Ovary (tissue), 9 donors: Measurements from ENCODE around the gene AIPL1. TPM values are rescaled to one million over a fixed set of nuclear protein-coding genes. Genes with fewer than 3 reads are reported as not detected.

Source experiments
- DNase-seq, 5 donors: peaks; one replicate each; pipeline ENCODE4 v3.0.0-alpha.2; 2019 to 2020
- H3K27ac ChIP-seq, 2 donors: fragments of 200-600 bp; one replicate each; pipeline versions ENCODE4 v1.5.1 to v1.8.0; 2019 to 2022
- H3K27me3 ChIP-seq: fragments of 200-600 bp; one replicate; pipeline ENCODE4 v1.8.0; 2022
- H3K36me3 ChIP-seq: fragments of 200-600 bp; sonication (generic); one replicate; pipeline ENCODE4 v1.5.1; 2019
- H3K4me1 ChIP-seq: one replicate; pipeline ENCODE4 v1.8.1; 2013; ENCODE audit warnings: mild to moderate bottlenecking, moderate library complexity; ENCODE audit not compliant: insufficient read depth
- H3K4me3 ChIP-seq: fragments of 200-600 bp; sonication (generic); one replicate; pipeline ENCODE4 v1.5.1; 2017
- H3K9me3 ChIP-seq, 2 donors: fragments of 200-600 bp in 1 of 2; sonication (generic) in 1 of 2; one replicate each; pipeline versions ENCODE4 v1.5.1 to v1.8.1; 2013 to 2019; ENCODE audit warnings: mild to moderate bottlenecking in 1 of 2, moderate library complexity in 1 of 2
- EP300 ChIP-seq: sonication (generic); formaldehyde crosslinking; IDR thresholded peaks from one replicate; pipeline ENCODE4 v1.6.1; 2017; ENCODE audit warnings: antibody characterized with exemption
- POLR2A ChIP-seq: fragments of 450-650 bp; IDR thresholded peaks from one replicate; pipeline ENCODE4 v1.6.1; 2017; ENCODE audit warnings: antibody characterized with exemption, mild to moderate bottlenecking, moderate library complexity
- WGBS, 3 donors: extraction: QIAGEN DNeasy Blood & Tissue Kit in 1 of 3; methylation state at CpG; one replicate each; pipeline versions ENCODE4 v1.1.5 to v1.1.7; 2013 to 2017; 5-methylcytosine and 5-hydroxymethylcytosine counted together
- intact Hi-C, 4 donors: fragments of 100-400 bp; cut with DNase I; formaldehyde crosslinking; loops; one replicate each; pipeline versions ENCODE4 v1.11.0 to v1.15.1; 2022 to 2023
- polyA plus RNA-seq, 2 donors: library from polyadenylated mRNA; stranded (reverse); fragments of 200-250 nt in 1 of 2; fragments of 350-450 nt in 1 of 2; fragmentation: Illumina TruSeq in 1 of 2; extraction: RNeasy Lipid Tissue Mini Kit (QIAGEN cat#74804) in 1 of 2; gene quantifications; one replicate each; pipeline ENCODE4 v1.2.3, GENCODE V29; 2013 to 2014
- total RNA-seq, 7 donors: library from RNA; depleted of rRNA in 2 of 7; stranded (reverse); fragments of >200 nt in 2 of 7; fragmentation: NEBNext Ultra II Directional in 3 of 7; extraction: Animal tissue kit (Norgen Biotek cat#: 25700) in 3 of 7; gene quantifications; one replicate each; pipeline versions ENCODE4 v1.1.0 to v1.2.4, GENCODE V29; 2016 to 2023
- TF ChIP-seq, protein P1 (sequence below), 3 donors: fragments of 450-650 bp in 2 of 3; fragments of 200-600 bp in 1 of 3; IDR thresholded peaks; one replicate each; pipeline versions ENCODE4 v1.5.1 to v1.8.0; 2016 to 2022; ENCODE audit warnings: antibody characterized with exemption in 3 of 3, mild to moderate bottlenecking in 1 of 3
- donor health status: DM: no; HTN: no; CAD: no; lungs with moderate emphysema.
- donor health status: DM: no; HTN: no; CAD: no.
- donor health status: Bipolar disorder and iron deficiency.
- donor health status: DM: yes; HTN: yes; CAD: no.
- donor health status: DM: no; HTN: no; CAD: no.
- donor health status: DM: yes; HTN: yes; CAD: no.

Gene AIPL1
- total and polyA plus RNA-seq, 9 donors, result not detected

DNA sequence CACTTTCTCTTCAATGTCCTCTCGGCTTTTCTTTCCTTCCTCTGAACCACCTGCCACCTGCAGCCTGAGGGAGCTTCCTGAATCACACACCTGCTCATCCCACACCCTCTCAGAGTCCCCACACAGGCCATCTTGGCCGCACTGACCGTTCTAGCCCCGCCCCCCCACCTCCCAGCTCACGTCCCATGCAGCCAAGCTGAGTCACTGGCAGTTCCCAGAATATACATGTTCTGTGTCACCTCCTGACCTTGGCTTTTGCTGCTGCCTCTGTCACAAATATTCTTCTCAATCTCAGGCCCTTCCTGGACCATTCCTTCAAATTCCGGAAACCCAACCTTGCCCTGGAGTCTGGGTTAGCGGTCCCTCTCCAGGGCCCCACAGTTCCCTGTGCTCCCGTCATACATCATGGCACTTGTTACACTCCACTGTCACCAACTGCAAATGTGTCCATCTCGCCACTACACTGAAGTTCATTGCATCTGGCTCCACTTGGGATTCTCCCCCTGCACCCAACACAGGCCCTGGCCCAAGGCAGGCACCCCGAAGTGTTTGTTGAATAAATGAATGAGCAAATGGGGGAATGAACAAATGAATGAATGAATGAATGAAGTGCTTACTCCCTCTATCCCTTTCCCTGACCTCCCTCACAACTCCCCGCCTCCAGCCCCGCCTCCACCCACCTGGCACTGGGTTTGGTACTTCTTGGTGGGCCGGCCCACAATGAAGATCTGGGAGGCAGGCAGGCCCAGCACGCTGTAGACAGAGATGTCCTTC is 22.2 kb upstream of the AIPL1 start:
- intact Hi-C loops, result no loop called here
- TF ChIP-seq, protein P1, sequence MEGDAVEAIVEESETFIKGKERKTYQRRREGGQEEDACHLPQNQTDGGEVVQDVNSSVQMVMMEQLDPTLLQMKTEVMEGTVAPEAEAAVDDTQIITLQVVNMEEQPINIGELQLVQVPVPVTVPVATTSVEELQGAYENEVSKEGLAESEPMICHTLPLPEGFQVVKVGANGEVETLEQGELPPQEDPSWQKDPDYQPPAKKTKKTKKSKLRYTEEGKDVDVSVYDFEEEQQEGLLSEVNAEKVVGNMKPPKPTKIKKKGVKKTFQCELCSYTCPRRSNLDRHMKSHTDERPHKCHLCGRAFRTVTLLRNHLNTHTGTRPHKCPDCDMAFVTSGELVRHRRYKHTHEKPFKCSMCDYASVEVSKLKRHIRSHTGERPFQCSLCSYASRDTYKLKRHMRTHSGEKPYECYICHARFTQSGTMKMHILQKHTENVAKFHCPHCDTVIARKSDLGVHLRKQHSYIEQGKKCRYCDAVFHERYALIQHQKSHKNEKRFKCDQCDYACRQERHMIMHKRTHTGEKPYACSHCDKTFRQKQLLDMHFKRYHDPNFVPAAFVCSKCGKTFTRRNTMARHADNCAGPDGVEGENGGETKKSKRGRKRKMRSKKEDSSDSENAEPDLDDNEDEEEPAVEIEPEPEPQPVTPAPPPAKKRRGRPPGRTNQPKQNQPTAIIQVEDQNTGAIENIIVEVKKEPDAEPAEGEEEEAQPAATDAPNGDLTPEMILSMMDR (IDR thresholded peaks at IDR 0.05), result no peak
- TF ChIP-seq POLR2A, result no peak
- no peak for TF ChIP-seq EP300
- H3K27me3 ChIP-seq, result no peaks in the 10 kb centered on the region
- H3K36me3 ChIP-seq, result no peaks in the 10 kb centered on the region
- WGBS, 3 donors, result 79 to 87% (median 80%) methylated on average over 14 of the region's 14 CpGs
- H3K27ac ChIP-seq, result no peak overlapping the region
- H3K9me3 ChIP-seq, result no peaks in the 10 kb centered on the region
- H3K4me3 ChIP-seq, result no peak overlapping the region
- DNase-seq, result peak in 3 of 5 donors; percentile 24 to 47 (median 31)
- H3K4me1 ChIP-seq, result no peaks in the 10 kb centered on the region

DNA sequence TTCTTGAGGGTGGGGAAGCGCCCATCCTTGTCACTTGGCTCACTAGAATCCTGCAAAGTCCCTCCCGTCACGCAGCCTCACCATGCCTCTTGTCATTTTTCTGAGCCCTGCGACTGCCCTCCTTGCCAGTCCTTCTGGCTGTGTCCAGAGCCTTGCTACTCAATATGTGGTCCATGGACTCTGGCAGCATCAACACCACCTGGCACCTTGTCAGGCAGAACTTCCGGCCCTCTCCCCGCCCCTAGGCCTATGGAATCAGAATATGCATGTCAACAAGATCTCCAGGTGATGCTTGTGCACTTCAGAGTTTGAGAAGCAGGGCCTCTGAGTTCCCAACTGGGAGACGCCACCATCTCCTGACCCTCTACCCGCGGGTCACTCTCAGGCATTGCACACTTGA is 21.4 kb upstream of the AIPL1 start:
- H3K27ac ChIP-seq, result no peak overlapping the region
- 89 to 91% (median 89%) methylated on average over 9 of the region's 9 CpGs for WGBS, 3 donors
- intact Hi-C loops, result no loop called here
- H3K27me3 ChIP-seq, result no peaks in the 10 kb centered on the region
- peak in 4 of 5 donors; percentile 14 to 29 (median 20) for DNase-seq
- H3K36me3 ChIP-seq, result no peaks in the 10 kb centered on the region
- no peaks in the 10 kb centered on the region for H3K9me3 ChIP-seq
- H3K4me1 ChIP-seq, result peaks cover 2% of the 10 kb centered on the region
- TF ChIP-seq EP300, result no peak
- no peak for TF ChIP-seq POLR2A
- TF ChIP-seq, protein P1 (IDR thresholded peaks at IDR 0.05), result no peak
- no peak overlapping the region for H3K4me3 ChIP-seq

DNA sequence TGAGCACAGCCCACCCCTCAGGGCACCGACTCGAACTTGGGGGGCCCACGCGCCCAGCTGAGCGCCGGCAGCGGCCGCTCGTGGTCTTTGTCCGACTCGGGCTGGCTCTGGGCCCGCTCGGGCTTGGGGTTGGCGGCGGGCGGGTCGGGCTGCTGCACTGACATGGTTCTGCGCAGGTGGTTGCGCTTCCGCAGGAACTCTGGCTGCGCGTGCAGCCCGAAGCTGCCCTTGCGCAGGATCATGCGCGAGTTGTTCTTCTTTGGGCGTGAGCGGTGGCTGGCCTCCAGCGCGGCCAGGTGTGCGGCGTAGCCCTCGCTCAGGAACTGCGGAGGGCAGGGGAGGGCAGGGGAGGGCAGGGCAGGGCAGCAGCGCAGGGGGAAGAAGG is 20.4 kb upstream of the AIPL1 start:
- Histone ChIP-seq H3K27me3 (no peaks in the 10 kb centered on the region), H3K4me3 (no peak overlapping the region), H3K36me3 (no peaks in the 10 kb centered on the region), H3K9me3 (no peaks in the 10 kb centered on the region), H3K27ac (peak overlapping the region; percentile 21 to 59), H3K4me1 (peaks cover 2% of the 10 kb centered on the region)
- peak in 4 of 5 donors; percentile 39 to 71 (median 58) for DNase-seq
- WGBS, 3 donors, result 19 to 37% (median 33%) methylated on average over 4 to 35 of the region's 35 CpGs
- TF ChIP-seq, protein P1 (IDR thresholded peaks at IDR 0.05), result no peak
- TF ChIP-seq POLR2A, result no peak
- no peak for TF ChIP-seq EP300
- intact Hi-C loops, result no loop called here

DNA sequence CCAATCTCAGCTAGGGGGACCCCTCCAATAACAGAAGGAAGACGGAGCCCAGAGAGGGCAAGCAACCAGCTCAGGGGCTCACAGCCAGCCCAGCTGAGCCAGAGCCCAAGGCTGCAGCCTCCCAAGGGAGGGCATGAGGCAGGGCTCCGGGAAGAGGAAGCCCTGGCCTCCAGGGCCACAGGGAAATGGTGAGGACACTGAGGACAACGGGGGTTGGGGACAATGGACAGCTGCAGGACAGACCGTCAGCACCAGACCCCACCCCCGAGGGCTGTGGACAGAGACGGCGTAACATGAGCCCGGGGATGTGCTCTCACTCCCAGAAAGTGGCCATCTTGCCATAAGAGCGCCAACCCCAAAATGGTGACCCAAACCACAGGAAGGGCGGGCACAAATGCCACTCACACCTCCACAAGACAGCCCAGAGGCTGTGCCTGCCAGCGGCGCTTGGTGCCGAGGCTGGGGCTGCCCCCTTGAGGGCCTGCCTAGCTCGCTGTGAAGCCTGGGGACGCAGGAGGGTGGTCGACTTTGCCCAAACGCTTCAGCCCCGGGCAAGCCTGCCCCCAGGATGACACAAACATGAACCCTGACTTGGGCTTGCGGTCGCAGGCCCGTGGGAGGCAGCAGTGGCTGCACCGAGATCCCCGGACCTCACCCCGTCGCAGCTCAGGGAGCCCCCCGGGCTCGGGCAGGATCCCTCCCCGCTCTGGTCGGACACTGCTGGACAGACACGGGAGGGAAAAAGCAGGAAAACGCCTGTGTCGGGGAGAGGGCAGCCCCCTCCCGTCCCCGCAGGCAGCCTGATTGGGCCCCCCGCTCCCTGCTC is 19.8 kb upstream of the AIPL1 start:
- intact Hi-C loops, result no loop called here
- no peaks in the 10 kb centered on the region for H3K36me3 ChIP-seq
- H3K27ac ChIP-seq, result peak overlapping the region; percentile 21 to 59
- TF ChIP-seq EP300, result no peak
- TF ChIP-seq POLR2A, result no peak
- TF ChIP-seq, protein P1 (IDR thresholded peaks at IDR 0.05), result no peak
- H3K4me3 ChIP-seq, result no peak overlapping the region
- peaks cover 2% of the 10 kb centered on the region for H3K4me1 ChIP-seq
- no peaks in the 10 kb centered on the region for H3K27me3 ChIP-seq
- DNase-seq, result peak in 4 of 5 donors; percentile 18 to 41 (median 31)
- 69 to 75% (median 72%) methylated on average over 32 to 35 of the region's 35 CpGs for WGBS, 3 donors
- no peaks in the 10 kb centered on the region for H3K9me3 ChIP-seq
